ENCODE results near the gene ZFP57. TPM values are rescaled to one million over a fixed set of nuclear protein-coding genes. Genes with fewer than 3 reads are reported as not detected.

ZFP57 gene
- total and polyA plus RNA-seq, 8 donors, result 0.08 TPM; not detected in 7

DNA sequence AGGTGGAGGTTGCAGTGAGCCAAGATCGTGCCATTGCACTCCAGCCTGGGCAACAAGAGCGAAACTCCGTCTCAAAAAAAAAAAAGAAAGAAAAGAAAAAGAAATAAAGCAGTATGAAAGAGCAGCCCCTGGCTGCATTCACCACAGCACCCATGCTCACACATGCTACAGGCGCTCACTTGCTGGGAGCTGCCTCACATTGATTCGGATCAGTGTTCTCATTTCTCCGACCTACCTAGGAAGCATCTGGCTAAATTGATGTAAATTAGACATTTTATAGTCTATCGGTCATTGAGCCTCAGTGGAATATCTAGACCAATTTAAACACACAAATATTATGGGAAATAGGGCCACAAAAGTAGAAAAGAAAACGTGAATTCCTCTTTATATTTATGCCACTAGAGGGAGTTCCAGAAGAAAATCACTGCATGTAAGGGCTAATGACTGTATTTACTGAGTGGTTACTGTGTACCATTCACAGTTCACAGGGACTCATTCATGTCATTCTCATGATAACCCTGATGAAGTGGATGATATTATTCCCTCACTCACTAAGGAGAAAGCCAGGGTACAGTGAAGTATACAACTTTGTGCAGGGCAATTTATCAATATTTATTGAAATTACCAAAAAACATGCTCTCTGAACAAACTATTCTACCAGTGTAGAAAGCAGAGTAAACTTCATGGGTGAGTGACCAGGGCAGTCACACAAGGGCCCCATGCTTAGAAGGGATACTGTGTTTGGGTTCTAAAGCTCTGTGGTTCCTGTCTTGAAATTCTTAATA, 29.3 kb downstream of the ZFP57 start:
- no peaks in the 10 kb centered on the region for H3K9me3 ChIP-seq
- H3K4me3 ChIP-seq, result no peak overlapping the region
- H3K4me1 ChIP-seq, result peaks cover 3 to 21% (median 7%) of the 10 kb centered on the region in 4 donors
- WGBS, 5 donors, result 65 to 76% (median 69%) methylated on average over 8 of the region's 8 CpGs
- intact Hi-C loops (cut with DNase I; ENCODE audit: low total_unique reads), result no loop called here
- TF ChIP-seq, protein P1, sequence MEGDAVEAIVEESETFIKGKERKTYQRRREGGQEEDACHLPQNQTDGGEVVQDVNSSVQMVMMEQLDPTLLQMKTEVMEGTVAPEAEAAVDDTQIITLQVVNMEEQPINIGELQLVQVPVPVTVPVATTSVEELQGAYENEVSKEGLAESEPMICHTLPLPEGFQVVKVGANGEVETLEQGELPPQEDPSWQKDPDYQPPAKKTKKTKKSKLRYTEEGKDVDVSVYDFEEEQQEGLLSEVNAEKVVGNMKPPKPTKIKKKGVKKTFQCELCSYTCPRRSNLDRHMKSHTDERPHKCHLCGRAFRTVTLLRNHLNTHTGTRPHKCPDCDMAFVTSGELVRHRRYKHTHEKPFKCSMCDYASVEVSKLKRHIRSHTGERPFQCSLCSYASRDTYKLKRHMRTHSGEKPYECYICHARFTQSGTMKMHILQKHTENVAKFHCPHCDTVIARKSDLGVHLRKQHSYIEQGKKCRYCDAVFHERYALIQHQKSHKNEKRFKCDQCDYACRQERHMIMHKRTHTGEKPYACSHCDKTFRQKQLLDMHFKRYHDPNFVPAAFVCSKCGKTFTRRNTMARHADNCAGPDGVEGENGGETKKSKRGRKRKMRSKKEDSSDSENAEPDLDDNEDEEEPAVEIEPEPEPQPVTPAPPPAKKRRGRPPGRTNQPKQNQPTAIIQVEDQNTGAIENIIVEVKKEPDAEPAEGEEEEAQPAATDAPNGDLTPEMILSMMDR (IDR thresholded peaks at IDR 0.05), result peak in 5 of 7 experiments; percentile 21 to 67 (median 49)
- no peak for TF ChIP-seq POLR2A (IDR thresholded peaks at IDR 0.05)
- H3K27me3 ChIP-seq, result peaks cover 0 to 5% (median 0%) of the 10 kb centered on the region in 3 donors
- DNase-seq, result peak in 1 of 2 donors; percentile 35
- no peak overlapping the region for H3K27ac ChIP-seq
- H3K36me3 ChIP-seq, result no peaks in the 10 kb centered on the region

- intact Hi-C loops (cut with DNase I; ENCODE audit: low total_unique reads), result no loop called here
- WGBS, 5 donors, result 4 to 6% (median 5%) methylated on average over 33 of the region's 33 CpGs
Observed at GRCh38 chr6:29649701-29650673, 31.0 kb downstream of the ZFP57 start.

DNA sequence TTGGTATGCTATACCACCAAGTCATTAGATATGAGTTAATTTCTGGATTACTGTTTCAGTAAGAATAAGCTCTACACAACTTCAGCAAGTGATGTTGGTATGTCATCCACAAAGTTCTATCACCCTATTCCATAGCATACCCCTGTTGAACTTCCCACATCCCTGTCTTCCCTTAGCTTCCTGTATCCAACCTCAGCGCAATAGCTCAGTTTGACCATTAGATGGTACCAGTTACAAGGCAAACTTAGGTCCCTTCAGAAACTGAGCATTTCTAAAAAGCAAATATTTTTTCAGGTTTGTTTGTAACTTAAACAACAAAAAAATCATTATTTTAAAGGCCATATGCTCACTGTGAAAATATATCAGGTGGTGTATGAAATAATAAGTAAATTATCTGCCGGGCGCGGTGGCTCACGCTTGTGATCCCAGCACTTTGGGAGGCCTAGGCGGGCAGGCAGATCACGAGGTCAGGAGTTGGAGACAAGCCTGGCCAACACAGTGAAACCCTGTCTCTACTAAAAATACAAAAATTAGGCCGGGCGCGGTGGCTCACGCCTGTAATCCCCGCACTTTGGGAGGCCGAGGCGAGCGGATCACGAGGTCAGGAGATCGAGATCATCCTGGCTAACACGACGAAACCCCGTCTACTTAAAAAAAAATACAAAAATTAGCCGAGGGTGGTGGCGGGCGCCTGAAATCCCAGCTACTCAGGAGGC, 32.9 kb downstream of the ZFP57 start:
- Histone ChIP-seq H3K4me3 (no peak overlapping the region), H3K27me3 (no peaks in the 10 kb centered on the region), H3K36me3 (no peaks in the 10 kb centered on the region), H3K9me3 (no peaks in the 10 kb centered on the region), H3K4me1 (peaks cover 3 to 14% (median 7%) of the 10 kb centered on the region in 4 donors), H3K27ac (no peak overlapping the region)
- intact Hi-C loops (cut with DNase I; ENCODE audit: low total_unique reads), result no loop called here
- 86 to 92% (median 91%) methylated on average over 23 of the region's 23 CpGs for WGBS, 5 donors
- DNase-seq, result peak in 1 of 2 donors; percentile 56
- TF ChIP-seq EP300 (IDR thresholded peaks at IDR 0.05), result no peak
- TF ChIP-seq, protein P1 (IDR thresholded peaks at IDR 0.05), result peak in 5 of 7 experiments; percentile 11 to 39 (median 17)
- TF ChIP-seq POLR2A (IDR thresholded peaks at IDR 0.05), result no peak
- no peak for TF ChIP-seq POLR2AphosphoS5 (IDR thresholded peaks at IDR 0.05)

More at GRCh38 chr6:29649701-29650673, 31.0 kb downstream of the ZFP57 start:
- peaks cover 0 to 5% (median 0%) of the 10 kb centered on the region in 3 donors for H3K27me3 ChIP-seq
- TF ChIP-seq POLR2AphosphoS5 (IDR thresholded peaks at IDR 0.05), result peak; percentile 80 to 99 (median 93)
- no peak for TF ChIP-seq EP300 (IDR thresholded peaks at IDR 0.05)
- TF ChIP-seq POLR2A (IDR thresholded peaks at IDR 0.05), result peak in 1 of 4 donors; percentile 62
- TF ChIP-seq, protein P1 (IDR thresholded peaks at IDR 0.05), result peak in 5 of 7 experiments; percentile 82 to 97 (median 93)
- H3K36me3 ChIP-seq, result no peaks in the 10 kb centered on the region
- H3K27ac ChIP-seq, result peak overlapping the region; percentile 93 to 98 (median 96)
- DNase-seq, result peak; percentile 99
- peaks cover 3 to 21% (median 7%) of the 10 kb centered on the region in 4 donors for H3K4me1 ChIP-seq
- no peaks in the 10 kb centered on the region for H3K9me3 ChIP-seq
- peak overlapping the region; percentile 45 to 58 (median 53) for H3K4me3 ChIP-seq
